ENCODE measurements around the gene TRIP13. TPM values are rescaled to one million over a fixed set of nuclear protein-coding genes. Genes with fewer than 3 reads are reported as not detected.
"Not testable (repeated sequence)": the region's sequence is repeated elsewhere in the genome, so short reads cannot be mapped to it uniquely, and the experiment has no call there.

The TRIP13 gene
- total and polyA plus RNA-seq, 2 experiments from 2014 or later, result 10.4 to 12.4 TPM

GRCh38 chr5:931570-932145 is 39.0 kb downstream of the TRIP13 start:
- no peak for DNase-seq (ENCODE audit: low read depth in 1 of 2, low spot score in 1 of 2)
- no peaks in the 10 kb centered on the region for H3K9me3 ChIP-seq (ENCODE audit: low read depth)
- H3K4me3 ChIP-seq, result no peak overlapping the region
- H3K36me3 ChIP-seq, result no peaks in the 10 kb centered on the region
- H3K27me3 ChIP-seq, result peaks cover 38% of the 10 kb centered on the region
- peaks cover 1% of the 10 kb centered on the region for H3K4me1 ChIP-seq (ENCODE audit: low read depth)
- TF ChIP-seq CTCF (IDR thresholded peaks at IDR 0.05; ENCODE audit: low read depth, low read length), result no peak
- no peak overlapping the region for H3K27ac ChIP-seq

DNA sequence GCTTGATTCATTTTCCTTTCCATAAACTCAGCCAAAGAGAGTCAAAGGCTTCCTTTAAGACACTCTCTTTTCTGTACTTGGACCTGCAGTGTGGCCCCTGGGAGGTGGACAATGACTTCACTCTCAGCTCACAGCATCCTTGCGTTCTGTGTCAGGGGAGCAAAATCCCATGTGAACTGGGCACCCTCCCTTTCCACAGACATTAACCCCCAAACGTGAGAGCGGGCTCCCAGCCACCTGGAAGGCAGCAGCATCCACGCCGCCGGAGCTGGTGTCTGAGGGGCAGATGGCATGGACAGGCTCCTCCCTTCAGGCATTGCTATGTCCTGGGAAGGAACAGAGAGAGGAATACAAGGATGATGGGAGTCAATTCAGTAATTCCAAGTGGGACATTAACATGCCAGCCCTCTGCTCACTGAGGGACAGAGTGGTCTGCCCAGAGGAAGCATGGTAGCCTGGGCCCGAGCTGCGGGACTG is 39.5 kb downstream of the TRIP13 start:
- Histone ChIP-seq H3K4me1 (ENCODE audit: low read depth) (no peaks in the 10 kb centered on the region), H3K27ac (no peak overlapping the region), H3K36me3 (no peaks in the 10 kb centered on the region), H3K27me3 (peaks cover 33% of the 10 kb centered on the region), H3K4me3 (no peak overlapping the region), H3K9me3 (ENCODE audit: low read depth) (no peaks in the 10 kb centered on the region)
- TF ChIP-seq CTCF (IDR thresholded peaks at IDR 0.05; ENCODE audit: low read depth, low read length), result no peak
- no peak for DNase-seq (ENCODE audit: low read depth in 1 of 2, low spot score in 1 of 2)

- Histone ChIP-seq H3K4me1 (ENCODE audit: low read depth) (no peaks in the 10 kb centered on the region), H3K36me3 (no peaks in the 10 kb centered on the region), H3K9me3 (ENCODE audit: low read depth) (no peaks in the 10 kb centered on the region), H3K4me3 (no peak overlapping the region), H3K27ac (no peak overlapping the region), H3K27me3 (peaks cover 27% of the 10 kb centered on the region)
- no peak for TF ChIP-seq CTCF (IDR thresholded peaks at IDR 0.05; ENCODE audit: low read depth, low read length)
- peak in 1 of 2 donors; percentile 33 for DNase-seq (ENCODE audit: low read depth in 1 of 2, low spot score in 1 of 2)
Observed at GRCh38 chr5:932628-933250, 40.1 kb downstream of the TRIP13 start.

- H3K27me3 ChIP-seq, result peaks cover 23% of the 10 kb centered on the region
- no peaks in the 10 kb centered on the region for H3K36me3 ChIP-seq
- no peak for TF ChIP-seq CTCF (IDR thresholded peaks at IDR 0.05; ENCODE audit: low read depth, low read length)
- H3K4me3 ChIP-seq, result no peak overlapping the region
- no peaks in the 10 kb centered on the region for H3K4me1 ChIP-seq (ENCODE audit: low read depth)
- no peak overlapping the region for H3K27ac ChIP-seq
- DNase-seq (ENCODE audit: low read depth in 1 of 2, low spot score in 1 of 2), result peak in 1 of 2 donors; percentile 29
- H3K9me3 ChIP-seq (ENCODE audit: low read depth), result no peaks in the 10 kb centered on the region
Observed at GRCh38 chr5:933251-933861, 40.7 kb downstream of the TRIP13 start.

GRCh38 chr5:933951-934350 is 41.3 kb downstream of the TRIP13 start:
- peaks cover 22% of the 10 kb centered on the region for H3K27me3 ChIP-seq
- not testable (repeated sequence) for DNase-seq (ENCODE audit: low read depth in 1 of 2, low spot score in 1 of 2); H3K4me3 ChIP-seq; H3K9me3 ChIP-seq (ENCODE audit: low read depth); H3K27ac ChIP-seq; H3K4me1 ChIP-seq (ENCODE audit: low read depth); H3K36me3 ChIP-seq

DNA sequence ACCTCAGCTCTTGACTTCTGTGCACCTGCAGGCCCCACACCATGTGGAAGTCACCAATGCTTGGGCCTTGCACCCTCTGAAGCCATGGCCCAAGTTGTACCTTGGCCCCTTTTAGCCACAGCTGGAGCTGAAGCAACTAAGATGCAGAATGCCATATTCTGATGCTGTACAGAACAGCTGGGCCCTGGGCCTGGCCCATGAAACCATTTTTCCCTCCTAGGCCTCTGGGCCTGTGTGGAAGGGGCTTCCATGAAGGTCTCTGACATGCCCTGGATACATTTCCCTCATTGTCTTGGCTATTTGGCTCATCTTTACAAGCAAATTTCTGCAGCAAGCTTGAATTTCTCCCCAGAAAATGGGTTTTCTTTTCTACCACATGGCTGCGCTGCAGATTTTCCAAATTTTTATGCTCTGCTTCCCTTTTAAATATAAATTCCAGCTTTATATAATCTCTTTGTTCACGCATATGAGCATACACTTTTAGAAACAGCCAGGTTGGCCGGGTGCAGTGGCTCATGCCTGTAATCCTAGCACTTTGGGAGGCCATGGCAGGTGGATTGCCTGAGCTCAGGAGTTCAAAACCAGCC is 41.8 kb downstream of the TRIP13 start:
- not testable (repeated sequence) for H3K4me3 ChIP-seq; H3K36me3 ChIP-seq; H3K9me3 ChIP-seq (ENCODE audit: low read depth); H3K4me1 ChIP-seq (ENCODE audit: low read depth); H3K27ac ChIP-seq
- peaks cover 21% of the 10 kb centered on the region for H3K27me3 ChIP-seq
- peak in 1 of 2 donors; percentile 49 for DNase-seq (ENCODE audit: low read depth in 1 of 2, low spot score in 1 of 2)
- TF ChIP-seq CTCF (IDR thresholded peaks at IDR 0.05; ENCODE audit: low read depth, low read length), result peak; percentile 47

Data from cardiac muscle cell (in vitro differentiated cells and primary cell).